HG02642 (cell line): Measurements from ENCODE around the gene FAH.
"Not testable (repeated sequence)": the region's sequence is repeated elsewhere in the genome, so short reads cannot be mapped to it uniquely, and the experiment has no call there.

Experiments
- ATAC-seq: cut with Tn5 transposase; IDR thresholded peaks from one replicate; pipeline ENCODE4 v1.9.1; 2021; ENCODE audit warnings: mild to moderate bottlenecking; ENCODE audit not compliant: unreplicated experiment, poor library complexity

Gene FAH

DNA sequence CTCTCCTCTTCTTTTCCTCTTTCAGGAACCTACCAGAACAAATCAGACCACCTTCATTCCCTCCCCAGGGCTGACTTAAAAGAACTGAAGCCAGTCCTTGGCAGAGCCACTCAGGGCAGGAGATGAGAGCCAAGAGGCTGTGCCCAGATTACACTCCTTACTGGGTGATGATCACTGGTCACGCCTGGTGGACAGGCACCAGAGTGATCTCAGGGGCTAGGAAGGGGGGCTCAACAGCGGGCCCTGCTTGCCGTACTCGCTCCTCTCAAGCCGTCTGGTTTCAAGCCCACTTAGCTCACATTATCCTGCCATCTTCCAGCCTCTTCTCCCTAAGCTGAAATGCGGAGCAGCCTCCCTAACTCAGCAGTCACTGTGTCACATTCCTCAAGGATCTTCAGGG, 1.7 kb upstream of the FAH start:
- ATAC-seq = no peak

DNA sequence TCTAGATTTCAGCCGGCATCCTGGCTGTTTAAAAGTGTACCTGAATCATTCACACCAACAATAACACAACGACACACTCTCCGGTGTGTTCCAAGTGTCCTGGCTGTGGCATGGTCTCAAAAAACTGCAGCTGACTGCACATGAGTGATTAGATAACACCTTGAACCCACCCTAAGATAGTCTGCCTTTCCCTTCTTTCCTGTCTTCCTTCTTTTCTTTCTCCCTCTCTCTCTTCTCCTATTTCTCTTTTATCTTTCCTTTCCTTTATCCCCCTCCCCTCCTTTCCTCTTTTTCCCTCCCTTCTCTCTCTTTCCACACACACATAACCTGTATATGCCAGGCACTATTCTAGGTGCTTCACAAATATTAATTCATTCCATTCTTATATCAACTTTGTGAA, 1.2 kb upstream of the FAH start:
- no peak for ATAC-seq

DNA sequence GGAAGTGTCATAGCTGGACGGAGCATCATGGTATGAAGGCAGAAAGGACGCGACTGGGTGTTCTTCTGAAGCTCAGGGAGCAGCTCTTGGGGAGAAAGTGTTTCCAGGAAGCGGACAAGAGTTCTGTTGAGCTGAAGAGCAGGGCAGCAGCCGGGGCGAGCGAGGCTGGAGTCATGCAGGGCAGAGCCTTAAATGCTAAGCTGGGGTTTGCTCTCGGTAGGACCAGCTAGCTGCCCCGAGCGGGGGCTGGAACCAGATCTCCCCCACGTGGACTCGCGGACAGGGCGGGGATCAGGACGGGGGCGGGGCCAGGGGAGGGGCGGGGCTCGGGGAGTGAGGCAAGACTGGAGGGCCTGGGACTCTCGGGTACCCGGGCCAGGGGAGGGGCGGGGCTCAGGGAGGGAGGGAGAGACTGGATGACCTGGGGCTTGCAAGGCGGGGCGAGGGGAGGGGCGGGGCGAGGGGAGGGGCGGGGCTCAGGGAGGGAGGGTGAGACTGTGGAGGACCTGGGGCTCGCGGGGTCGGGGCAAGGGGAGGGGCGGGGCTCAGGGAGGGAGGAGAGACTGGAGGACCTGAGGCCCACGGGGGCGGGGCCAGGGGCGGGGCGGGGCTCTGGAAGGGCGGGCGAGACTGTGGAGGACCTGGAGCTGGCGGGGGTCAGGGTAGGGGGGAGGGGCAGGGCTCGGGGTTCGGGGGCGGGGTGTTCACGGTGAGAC, 461 bp upstream of the FAH start:
- peak; percentile 67 for ATAC-seq

DNA sequence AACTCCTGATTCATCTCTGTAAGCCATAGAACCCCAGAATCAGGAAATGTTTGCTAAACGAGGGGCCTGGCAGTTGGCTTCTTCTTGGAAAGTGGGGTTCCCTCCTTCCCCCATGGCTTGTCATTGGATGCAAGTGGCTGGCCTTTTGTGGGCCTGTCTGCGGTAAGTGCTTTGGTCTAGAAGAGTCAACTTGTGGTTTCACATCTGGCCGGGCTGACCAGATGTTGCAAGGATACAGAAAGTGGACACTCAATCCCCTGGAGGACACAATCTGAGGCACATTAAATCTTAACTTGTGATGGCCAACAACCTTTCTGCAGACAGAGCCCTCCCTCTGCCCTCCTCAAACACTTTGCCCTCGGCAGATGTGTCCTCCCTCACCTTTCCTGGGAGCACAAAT, 1.1 kb downstream of the FAH start:
- no peak for ATAC-seq

DNA sequence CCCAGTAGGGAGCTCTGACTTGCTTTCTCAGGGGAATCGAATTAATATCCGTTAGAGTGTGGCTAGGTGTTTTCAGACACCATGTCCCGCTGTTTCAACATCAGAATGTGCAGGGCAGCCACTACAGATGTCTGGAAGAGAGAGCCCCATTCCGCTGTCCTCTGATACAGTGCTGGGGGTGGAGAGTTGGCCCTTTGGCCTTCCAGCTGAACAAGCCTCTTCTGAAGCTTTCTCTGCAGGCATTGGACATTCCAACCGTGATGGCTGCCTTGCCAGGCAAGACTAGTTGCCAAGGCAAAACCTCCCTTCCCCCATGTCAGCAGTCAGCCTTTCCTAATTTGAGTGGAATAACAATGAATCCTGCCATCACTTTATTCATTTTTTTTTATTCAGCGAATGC, 1.5 kb downstream of the FAH start:
- no peak for ATAC-seq

DNA sequence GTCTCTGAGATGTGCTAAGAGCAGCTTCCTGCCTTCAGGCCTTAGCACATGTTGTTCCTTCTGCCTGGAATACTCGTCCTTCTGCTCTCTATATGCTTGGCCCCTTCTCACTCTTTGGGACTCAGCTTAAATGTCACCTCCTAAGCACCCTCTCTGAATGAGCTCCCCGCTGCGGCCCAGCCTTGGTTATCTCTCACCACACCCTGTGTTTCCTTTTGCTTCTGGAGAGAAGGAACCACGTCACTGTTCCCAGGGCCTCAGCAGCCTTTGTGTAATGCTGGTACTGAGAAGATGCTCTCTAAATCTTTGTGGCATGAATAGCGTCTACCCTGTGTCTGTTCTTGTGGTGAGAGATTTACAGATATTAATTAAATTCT, 2.2 kb downstream of the FAH start:
- no peak for ATAC-seq

DNA sequence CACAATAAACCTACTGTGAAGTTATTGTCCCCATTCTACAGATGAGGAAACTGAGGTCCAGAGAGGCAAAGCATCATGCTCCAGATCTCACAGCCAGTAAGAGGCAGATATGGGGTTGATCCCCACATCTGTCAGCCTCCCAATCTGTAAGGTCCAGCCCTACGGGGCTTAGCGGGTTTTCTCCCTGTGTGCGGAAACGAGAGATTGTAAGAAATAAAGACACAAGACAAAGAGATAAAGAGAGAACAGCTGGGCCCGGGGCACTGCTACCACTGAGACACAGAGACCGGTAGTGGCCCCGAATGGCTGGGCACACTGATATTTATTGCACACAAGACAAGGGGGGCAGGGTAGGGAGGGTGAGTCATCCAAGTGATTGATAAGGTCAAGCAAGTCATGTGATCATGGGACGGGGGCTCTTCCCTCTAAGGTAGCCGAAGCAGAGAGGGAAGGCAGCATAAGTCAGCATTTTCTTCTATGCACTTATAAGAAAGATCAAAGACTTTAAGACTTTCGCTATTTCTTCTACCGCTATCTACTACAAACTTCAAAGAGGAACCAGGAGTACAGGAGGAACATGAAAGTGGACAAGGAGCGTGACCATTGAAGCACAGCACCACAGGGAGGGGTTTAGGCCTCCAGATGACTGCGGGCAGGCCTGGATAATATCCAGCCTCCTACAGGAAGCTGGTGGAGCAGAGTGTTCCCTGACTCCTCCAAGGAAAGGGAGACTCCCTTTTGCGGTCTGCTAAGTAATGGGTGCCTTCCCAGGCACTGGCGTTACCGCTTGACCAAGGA, 2.8 kb downstream of the FAH start:
- not testable (repeated sequence) for ATAC-seq

DNA sequence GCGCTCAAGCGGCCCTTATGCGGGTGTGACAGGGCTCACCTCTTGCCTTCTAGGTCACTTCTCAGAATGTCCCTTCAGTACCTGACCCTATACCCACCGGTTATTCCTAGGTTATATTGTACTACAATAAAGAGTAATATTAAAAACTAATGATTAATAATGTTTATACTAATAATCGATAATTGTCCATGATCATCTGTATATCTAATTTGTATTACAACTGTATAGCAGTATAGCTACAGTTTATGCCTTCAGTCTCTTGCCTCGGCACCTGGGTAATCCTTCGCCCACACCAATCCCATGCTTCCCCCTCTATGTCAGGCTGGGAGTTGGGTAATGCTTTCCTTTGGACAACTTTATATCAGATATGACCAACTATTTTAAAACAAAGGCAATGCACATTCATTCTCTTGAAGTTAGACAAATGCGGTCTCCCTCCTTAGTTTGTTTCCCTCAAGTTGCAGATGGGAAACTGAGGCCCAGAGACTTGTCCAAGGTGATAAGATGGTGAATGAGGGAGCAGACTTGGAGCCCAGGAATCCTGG, 3.4 kb downstream of the FAH start:
- ATAC-seq = no peak

DNA sequence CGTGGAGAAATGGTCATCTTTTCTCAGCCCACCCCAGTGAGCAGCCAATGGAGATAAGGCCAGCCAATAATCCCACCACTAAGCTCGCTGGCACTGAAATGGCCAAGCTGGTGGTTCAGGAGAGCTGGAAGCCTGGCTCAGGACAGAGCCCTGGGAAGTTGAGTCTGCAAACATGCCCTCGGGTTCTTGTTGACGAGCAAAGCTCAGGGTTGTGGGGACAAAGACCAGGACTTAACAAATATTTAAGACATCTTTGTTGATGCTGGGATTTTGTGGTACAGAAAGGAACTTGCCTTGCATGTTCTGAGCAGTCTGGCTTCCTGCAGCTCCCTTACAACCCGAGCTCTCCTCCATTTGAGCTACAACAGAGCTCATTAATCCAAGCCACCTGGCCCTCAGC, 4.4 kb downstream of the FAH start:
- no peak for ATAC-seq

DNA sequence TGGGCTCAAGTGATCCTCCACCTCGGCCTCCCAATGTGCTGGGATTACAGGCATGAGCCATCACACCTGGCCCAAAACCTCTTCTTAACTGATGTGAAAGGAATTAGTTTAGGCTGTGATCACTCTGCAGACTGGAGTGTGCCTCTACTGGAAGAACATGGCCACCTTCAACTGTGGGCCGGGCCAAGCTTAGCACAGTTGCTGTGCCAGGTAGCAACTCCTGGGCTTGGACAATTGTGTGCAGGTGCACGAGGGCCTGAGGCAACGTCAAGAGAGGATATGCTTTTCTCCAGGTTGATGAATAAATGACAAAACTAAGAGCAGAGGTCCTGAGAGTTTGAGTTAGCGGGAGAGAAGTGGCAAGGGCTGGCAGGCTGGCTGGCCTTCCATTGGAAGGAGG, 6.5 kb downstream of the FAH start:
- no peak for ATAC-seq

DNA sequence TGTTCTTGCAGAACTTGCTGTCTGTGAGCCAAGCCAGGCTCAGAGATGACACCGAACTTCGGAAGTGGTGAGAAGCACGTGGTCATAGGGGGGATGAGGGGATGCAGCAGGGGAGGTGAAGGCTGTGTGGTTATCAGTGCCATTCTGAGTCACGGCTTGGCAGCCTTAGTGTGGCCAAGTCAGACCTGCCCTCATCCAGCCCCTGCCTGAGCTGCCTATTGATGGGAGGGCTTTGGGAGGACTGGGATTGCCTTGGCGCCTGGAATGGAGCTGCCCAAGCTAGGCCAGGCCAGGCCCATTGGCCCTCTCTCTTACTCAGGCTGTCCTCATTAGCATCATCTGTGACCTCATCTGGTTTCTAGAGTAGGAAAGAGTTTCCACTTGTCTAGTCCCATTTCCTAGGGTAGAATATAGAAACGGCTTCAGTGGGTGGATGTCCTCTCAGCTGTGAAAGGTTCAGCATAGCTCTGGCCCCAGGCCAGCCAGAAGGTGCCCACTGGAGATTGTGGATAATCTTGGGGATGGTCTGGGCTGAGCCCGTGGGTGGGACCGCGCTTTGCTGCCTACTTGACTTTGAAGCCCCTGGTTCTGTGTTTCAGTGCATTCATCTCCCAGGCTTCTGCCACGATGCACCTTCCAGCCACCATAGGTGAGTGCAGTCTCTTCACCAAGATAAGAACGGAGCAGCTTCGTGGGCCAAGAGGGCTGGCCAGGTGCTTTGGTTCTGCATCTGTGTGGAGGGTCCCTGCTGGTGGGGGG, 7.2 kb downstream of the FAH start:
- peak; percentile 43 for ATAC-seq

DNA sequence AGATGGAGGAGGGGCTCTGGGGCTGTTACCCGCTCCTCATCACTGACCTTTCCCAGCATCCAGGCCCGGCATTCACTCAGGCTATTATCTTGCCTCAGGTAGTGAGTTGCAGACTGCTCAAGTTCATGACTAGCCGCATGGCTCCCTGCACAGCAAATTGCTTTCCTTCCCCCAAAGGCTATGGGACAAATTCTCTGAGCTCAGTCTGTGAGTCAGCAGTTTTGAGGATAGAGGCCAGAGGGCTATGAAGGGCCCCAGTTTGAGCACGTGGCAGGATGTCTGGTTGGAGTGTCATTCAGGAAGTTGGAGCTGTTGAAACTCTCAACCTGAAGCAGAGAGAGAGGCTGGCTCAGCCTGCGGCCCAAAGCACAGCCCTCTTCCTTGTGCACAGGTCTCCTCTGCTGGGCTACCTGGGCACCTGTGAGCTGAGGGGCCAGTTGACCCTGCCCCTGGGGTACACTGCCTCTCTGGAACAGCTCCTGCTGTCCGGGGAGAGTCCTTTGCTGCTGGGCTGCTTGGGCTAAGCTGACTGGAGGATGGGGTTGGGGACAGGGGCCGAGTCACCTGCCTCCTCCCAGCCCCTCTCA, 7.9 kb downstream of the FAH start:
- ATAC-seq = peak; percentile 76

DNA sequence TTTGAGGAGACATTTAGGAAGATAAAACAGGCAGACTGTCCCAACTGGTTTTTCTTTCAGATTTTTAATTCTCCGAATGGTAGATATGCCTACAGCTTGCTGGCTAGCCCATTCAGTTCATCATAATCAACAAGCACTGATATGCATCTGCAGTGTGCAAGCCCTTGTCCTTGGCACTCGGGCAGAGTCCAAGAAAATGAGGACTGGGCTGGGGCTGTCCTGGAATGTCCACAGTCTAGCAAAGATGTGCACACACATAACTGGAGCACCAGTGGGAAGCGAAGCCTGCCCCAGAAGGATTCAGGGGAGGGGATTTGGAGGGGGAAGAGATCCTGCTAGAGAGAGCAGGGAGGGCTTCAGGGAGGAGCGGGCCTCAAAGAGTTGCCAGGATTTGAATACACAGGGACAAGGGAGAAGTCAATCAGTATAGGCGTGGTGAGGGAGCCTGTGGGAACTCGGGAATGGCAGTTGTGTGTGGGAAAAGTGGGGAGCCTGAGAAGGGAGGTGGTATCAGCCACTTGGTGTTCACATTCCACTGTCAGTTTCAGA, 8.7 kb downstream of the FAH start:
- no peak for ATAC-seq

DNA sequence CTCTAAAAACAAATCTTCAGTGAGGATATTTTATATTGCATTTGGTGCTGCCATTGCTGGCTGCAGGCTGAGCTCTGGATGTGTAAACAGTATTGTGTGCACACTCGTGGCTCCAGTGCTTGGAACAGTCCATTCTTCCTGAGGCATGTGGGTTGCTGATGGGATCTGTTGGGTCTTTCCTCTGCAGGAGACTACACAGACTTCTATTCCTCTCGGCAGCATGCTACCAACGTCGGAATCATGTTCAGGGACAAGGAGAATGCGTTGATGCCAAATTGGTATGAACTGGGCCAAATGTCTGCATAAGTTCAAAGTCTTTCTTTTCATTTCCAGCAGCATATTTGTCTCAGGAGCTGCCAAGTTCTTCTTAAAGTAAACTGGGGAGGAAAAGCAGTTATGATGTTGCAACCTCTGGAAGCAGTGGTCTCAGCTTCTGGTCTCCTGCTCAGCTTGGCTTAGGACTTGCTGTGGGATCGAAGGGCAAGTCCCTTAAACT, 9.3 kb downstream of the FAH start:
- ATAC-seq = no peak

DNA sequence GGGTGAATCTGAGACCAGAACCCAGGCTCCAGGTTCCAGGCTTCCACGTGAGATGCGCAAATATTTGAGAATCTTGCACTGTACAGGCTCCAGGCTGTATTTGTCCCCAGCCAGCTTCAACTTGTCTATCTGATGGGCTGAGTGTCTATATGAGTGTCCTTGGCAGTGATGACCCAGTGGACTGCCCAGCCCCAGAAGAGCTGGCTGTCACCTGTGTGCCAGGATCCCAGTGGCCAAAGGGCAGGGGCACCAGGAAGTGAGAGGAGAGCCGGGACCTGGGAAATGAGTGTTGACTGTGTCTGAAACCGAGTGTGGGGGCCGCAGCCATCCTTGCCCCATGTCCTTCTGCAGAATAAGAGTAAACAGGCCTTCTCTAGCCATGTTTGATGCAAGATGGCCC, 10.4 kb downstream of the FAH start:
- no peak for ATAC-seq

DNA sequence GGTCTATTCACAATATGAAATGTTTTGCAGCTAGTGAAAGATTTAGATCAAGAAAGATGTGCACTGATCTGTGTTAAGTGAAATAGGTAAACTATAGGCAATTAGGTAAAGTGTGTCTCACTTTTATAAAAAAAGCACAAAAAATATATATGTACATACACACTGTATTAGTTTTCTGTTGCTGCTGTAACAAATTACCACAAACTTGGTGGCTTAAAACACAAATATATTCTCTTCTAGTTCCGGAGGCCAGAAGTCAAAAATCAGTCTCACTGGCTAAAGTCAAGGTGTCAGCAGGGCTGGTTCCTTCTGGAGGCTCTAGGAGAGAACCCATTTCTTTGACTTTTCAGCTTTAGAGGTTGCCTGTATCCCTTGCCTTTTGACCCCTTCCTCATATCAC, 11.1 kb downstream of the FAH start:
- no peak for ATAC-seq

DNA sequence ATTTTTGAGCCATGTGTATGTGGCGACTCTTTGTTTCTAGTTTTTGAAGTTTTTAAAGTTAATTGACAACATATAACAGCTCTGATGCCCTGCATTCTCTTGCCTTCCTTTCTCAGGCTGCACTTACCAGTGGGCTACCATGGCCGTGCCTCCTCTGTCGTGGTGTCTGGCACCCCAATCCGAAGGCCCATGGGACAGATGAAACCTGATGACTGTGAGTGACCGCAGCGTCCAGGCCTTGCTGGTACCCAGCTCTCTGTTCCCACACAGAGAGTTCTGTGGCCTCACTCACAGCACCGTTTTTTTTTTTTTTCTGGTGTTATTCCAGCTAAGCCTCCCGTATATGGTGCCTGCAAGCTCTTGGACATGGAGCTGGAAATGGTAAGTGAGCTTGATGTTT, 15.1 kb downstream of the FAH start:
- ATAC-seq = no peak

DNA sequence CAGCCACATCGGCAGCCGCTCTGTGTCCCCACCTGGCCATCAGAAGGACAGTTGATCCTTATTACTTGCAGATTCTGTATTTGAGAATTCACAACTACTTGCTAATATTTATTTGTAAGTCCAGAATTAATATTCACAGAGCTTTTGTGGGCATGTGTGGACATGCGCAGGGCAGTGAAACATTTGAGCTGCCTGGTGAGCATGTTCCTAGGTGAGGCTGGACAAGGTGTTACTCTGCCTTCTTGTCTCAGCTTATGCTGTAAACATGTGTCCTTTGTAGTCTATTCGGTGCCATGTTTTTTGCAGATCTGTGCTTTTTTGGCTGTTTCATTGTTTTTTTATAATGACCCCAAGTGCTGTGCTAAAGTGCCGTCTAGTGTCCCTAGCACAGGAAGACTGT, 15.6 kb downstream of the FAH start:
- no peak for ATAC-seq

DNA sequence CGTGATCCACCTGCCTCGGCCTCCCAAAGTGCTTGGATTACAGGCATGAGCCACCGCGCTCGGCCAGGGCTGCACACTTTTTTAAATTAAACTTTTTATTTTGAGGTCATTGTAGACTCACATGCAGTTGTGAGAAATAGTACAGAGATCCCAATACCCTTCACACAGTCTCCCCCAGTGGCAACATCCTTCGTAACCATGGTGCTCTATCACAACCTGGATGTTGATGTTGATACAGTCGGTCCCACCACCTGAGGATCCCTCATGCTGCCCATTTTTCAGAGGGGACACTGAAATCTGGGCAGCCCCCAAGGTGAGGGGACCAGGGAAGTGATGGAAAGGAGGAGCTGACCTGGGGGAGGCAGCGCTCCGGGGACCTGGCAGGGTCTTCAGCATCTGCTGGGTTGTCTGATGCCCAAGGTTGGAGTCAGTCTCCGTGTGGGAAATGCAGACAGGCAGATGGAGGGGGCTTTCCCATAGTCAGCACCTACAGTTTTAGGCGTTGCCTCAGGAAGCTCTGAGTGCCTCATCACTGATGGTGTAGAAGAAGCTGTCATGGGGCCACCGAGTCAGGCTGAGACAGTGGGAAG, 17.1 kb downstream of the FAH start:
- no peak for ATAC-seq

DNA sequence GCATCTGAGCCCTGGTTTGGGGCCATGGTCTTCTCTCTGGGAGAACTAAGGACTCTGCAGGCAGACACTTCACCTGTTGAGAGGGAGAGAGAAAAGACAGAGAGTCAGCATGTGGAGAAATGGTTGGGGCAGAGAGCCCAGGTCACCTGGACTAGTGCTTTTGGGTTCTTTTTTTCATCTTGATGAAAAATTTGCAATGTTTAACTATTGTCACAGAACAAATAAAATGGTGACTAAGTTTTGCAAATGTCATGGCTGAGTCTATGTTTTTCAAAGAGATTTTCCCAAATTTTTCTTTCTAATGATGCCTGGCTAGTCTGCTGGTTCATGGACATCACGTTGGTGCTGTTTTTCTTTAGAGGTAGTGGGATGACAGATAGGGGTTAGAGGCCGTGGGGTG, 17.8 kb downstream of the FAH start:
- ATAC-seq = no peak
